H9 (cell line): ENCODE measurements around the gene ST6GAL2. TPM values are rescaled to one million over a fixed set of nuclear protein-coding genes. Genes with fewer than 3 reads are reported as not detected.
A peak's percentile ranks its signal among the peaks of the same experiment; 100 is the strongest.

Experiments used
- DNase-seq: peaks from one replicate; pipeline ENCODE4 v3.0.0-alpha.2; 2017
- H2AFZ ChIP-seq: one replicate; pipeline ENCODE4 v1.6.1; 2013; ENCODE audit warnings: mild to moderate bottlenecking, low read length, control low read depth, moderate library complexity
- H2AK5ac ChIP-seq: 2 replicates; pipeline ENCODE4 v1.6.1; 2013; ENCODE audit warnings: low read length, control low read depth, mixed read lengths; ENCODE audit not compliant: insufficient read length
- H2BK120ac ChIP-seq: one replicate; pipeline ENCODE4 v1.6.1; 2013; ENCODE audit warnings: low read depth, mild to moderate bottlenecking, low read length, control low read depth, inconsistent platforms; ENCODE audit not compliant: poor library complexity, severe bottlenecking
- H2BK12ac ChIP-seq: 2 replicates; pipeline ENCODE4 v1.6.1; 2013; ENCODE audit warnings: low read length, control low read depth, mixed read lengths, low read depth; ENCODE audit not compliant: insufficient read length
- H2BK15ac ChIP-seq: 2 replicates; pipeline ENCODE4 v1.6.1; 2013; ENCODE audit warnings: low read depth, low read length, control low read depth
- H2BK20ac ChIP-seq: one replicate; pipeline ENCODE4 v1.6.1; 2013; ENCODE audit warnings: low read depth, mild to moderate bottlenecking, low read length, control low read depth, inconsistent platforms; ENCODE audit not compliant: poor library complexity, severe bottlenecking
- H2BK5ac ChIP-seq: 2 replicates; pipeline ENCODE4 v1.6.1; 2013; ENCODE audit warnings: low read length, control low read depth, mixed read lengths; ENCODE audit not compliant: insufficient read length
- H3K14ac ChIP-seq: 2 replicates; pipeline ENCODE4 v1.6.1; 2013; ENCODE audit warnings: low read length, control low read depth; ENCODE audit not compliant: insufficient read depth
- H3K18ac ChIP-seq: 2 replicates; pipeline ENCODE4 v1.6.1; 2013; ENCODE audit warnings: low read depth, mild to moderate bottlenecking, mixed read lengths, low read length, control low read depth; ENCODE audit not compliant: insufficient read length
- H3K23ac ChIP-seq: 2 replicates; pipeline ENCODE4 v1.6.1; 2013; ENCODE audit warnings: low read length, control low read depth, mixed read lengths, low read depth; ENCODE audit not compliant: insufficient read length
- H3K23me2 ChIP-seq: 2 replicates; pipeline ENCODE4 v1.6.1; 2013; ENCODE audit warnings: low read depth, mild to moderate bottlenecking, mixed read lengths, low read length, control low read depth; ENCODE audit not compliant: insufficient read length, poor library complexity, severe bottlenecking
- H3K27ac ChIP-seq: 2 replicates; pipeline ENCODE4 v1.5.1; 2013; ENCODE audit warnings: low read length, control low read depth, mixed read lengths, low read depth; ENCODE audit not compliant: insufficient read length
- H3K27me3 ChIP-seq: 2 replicates; pipeline ENCODE4 v1.6.1; 2013; ENCODE audit warnings: low read length, control low read depth, inconsistent platforms; ENCODE audit not compliant: insufficient read depth
- H3K4ac ChIP-seq: 2 replicates; pipeline ENCODE4 v1.6.1; 2013; ENCODE audit warnings: low read depth, mild to moderate bottlenecking, control low read depth, inconsistent platforms, low read length, moderate library complexity
- H3K4me1 ChIP-seq: 2 replicates; pipeline ENCODE4 v1.6.1; 2013; ENCODE audit warnings: low read length, control low read depth, inconsistent platforms; ENCODE audit not compliant: insufficient read depth
- H3K4me2 ChIP-seq: 2 replicates; pipeline ENCODE4 v1.6.1; 2013; ENCODE audit warnings: low read length, control low read depth, mixed read lengths; ENCODE audit not compliant: insufficient read length, insufficient read depth
- H3K56ac ChIP-seq: 2 replicates; pipeline ENCODE4 v1.6.1; 2013; ENCODE audit warnings: low read depth, mild to moderate bottlenecking, mixed read lengths, low read length, control low read depth; ENCODE audit not compliant: insufficient read length
- H3K79me1 ChIP-seq: 2 replicates; pipeline ENCODE4 v1.6.1; 2013; ENCODE audit warnings: low read depth, mild to moderate bottlenecking, moderate library complexity, low read length, control low read depth, inconsistent platforms; ENCODE audit not compliant: insufficient read depth, poor library complexity, severe bottlenecking
- H3K79me2 ChIP-seq: 2 replicates; pipeline ENCODE4 v1.6.1; 2013; ENCODE audit warnings: low read length, control low read depth, inconsistent platforms; ENCODE audit not compliant: insufficient read depth
- H3K9ac ChIP-seq: 2 replicates; pipeline ENCODE4 v1.6.1; 2013; ENCODE audit warnings: low read length, control low read depth, mixed read lengths; ENCODE audit not compliant: insufficient read length; ENCODE audit errors: extremely low read depth
- H3K9me3 ChIP-seq: one replicate; pipeline ENCODE4 v1.6.1; 2013; ENCODE audit warnings: low read depth, low read length, inconsistent platforms; ENCODE audit not compliant: control insufficient read depth
- H3T11ph ChIP-seq: one replicate; pipeline ENCODE4 v1.6.1; 2013; ENCODE audit warnings: mild to moderate bottlenecking, low read length, control low read depth, inconsistent platforms
- H4K20me1 ChIP-seq: one replicate; pipeline ENCODE4 v1.6.1; 2013; ENCODE audit not compliant: control insufficient read depth, insufficient read length, insufficient read depth
- H4K5ac ChIP-seq: 2 replicates; pipeline ENCODE4 v1.6.1; 2013; ENCODE audit warnings: low read depth, mild to moderate bottlenecking, mixed read lengths, low read length, control low read depth; ENCODE audit not compliant: insufficient read length
- H4K8ac ChIP-seq: replicated peaks from 2 replicates; pipeline ENCODE4 v1.6.1; 2013; ENCODE audit warnings: low read length, control low read depth, mixed read lengths, low read depth; ENCODE audit not compliant: insufficient read length
- H4K91ac ChIP-seq: 2 replicates; pipeline ENCODE4 v1.6.1; 2013; ENCODE audit warnings: low read depth, mild to moderate bottlenecking, moderate library complexity, mixed read lengths, low read length, control low read depth; ENCODE audit not compliant: insufficient read length
- H3K27ac Mint-ChIP-seq, 3 experiments: 2 replicates in 2 of 3; 3 replicates in 1 of 3; pipeline ENCODE4 v1.8.0; 2020 to 2021; ENCODE audit warnings: mixed read lengths in 3 of 3, mild to moderate bottlenecking in 1 of 3, moderate library complexity in 1 of 3
- H3K27me3 Mint-ChIP-seq: 2 replicates; pipeline ENCODE4 v1.8.0; 2021; ENCODE audit warnings: low read depth, mild to moderate bottlenecking, moderate library complexity, mixed read lengths
- H3K36me3 Mint-ChIP-seq, 3 experiments: 2 replicates in 2 of 3; 3 replicates in 1 of 3; pipeline ENCODE4 v1.8.0; 2020 to 2021; ENCODE audit warnings: low read depth in 3 of 3, mixed read lengths in 3 of 3; ENCODE audit not compliant: insufficient read depth in 1 of 3
- H3K4me1 Mint-ChIP-seq, 2 experiments: 2 replicates each; pipeline ENCODE4 v1.8.0; 2020; ENCODE audit warnings: mixed read lengths in 2 of 2
- H3K4me3 Mint-ChIP-seq, 2 experiments: 2 replicates in 1 of 2; 3 replicates in 1 of 2; pipeline ENCODE4 v1.8.0; 2020 to 2021; ENCODE audit warnings: mild to moderate bottlenecking in 2 of 2, mixed read lengths in 2 of 2, moderate library complexity in 1 of 2
- H3K9me3 Mint-ChIP-seq, 2 experiments: 2 replicates in 1 of 2; 3 replicates in 1 of 2; pipeline ENCODE4 v1.8.0; 2020; ENCODE audit warnings: mild to moderate bottlenecking in 2 of 2, mixed read lengths in 2 of 2, moderate library complexity in 1 of 2
- CTCF ChIP-seq: fragments of 200-600 bp; sonication (generic); conservative IDR thresholded peaks from 3 replicates; pipeline ENCODE4 v1.8.0; 2021; ENCODE audit warnings: antibody characterized with exemption, mild to moderate bottlenecking
- WGBS: extraction: QIAGEN DNeasy Blood & Tissue Kit; methylation state at CpG from one replicate; pipeline ENCODE4 v1.1.7; 2013; ENCODE audit warnings: missing lambda C conversion rate, low lambda C conversion rate, mixed read lengths; ENCODE audit not compliant: insufficient read length; ENCODE audit errors: extremely low coverage; 5-methylcytosine and 5-hydroxymethylcytosine counted together
- total RNA-seq: library from RNA; stranded (reverse); gene quantifications from 2 replicates; pipeline ENCODE4 v1.2.1, GENCODE V29; 2021

The ST6GAL2 gene
- total RNA-seq, 1 experiment from 2014 or later = 7.6 TPM

GRCh38 chr2:106919012-106919411 is 33.0 kb upstream of the ST6GAL2 start:
- peaks cover 30 to 32% of the 10 kb centered on the region in 2 experiments for H3K4me1 Mint-ChIP-seq
- Histone ChIP-seq H2BK15ac (no peak overlapping the region), H3K79me1 (no peaks in the 10 kb centered on the region), H3K23ac (no peak overlapping the region), H4K8ac (no peak overlapping the region), H3K14ac (no peak overlapping the region), H2BK12ac (no peak overlapping the region), H3K79me2 (no peaks in the 10 kb centered on the region), H4K5ac (no peak overlapping the region), H2AK5ac (no peak overlapping the region), H3K23me2 (no peaks in the 10 kb centered on the region), H3K9me3 (no peaks in the 10 kb centered on the region), H3K18ac (no peak overlapping the region), H2BK120ac (no peak overlapping the region), H2BK20ac (no peak overlapping the region), H3K4ac (no peak overlapping the region), H3K56ac (no peak overlapping the region), H3K27ac (no peak overlapping the region), H4K20me1 (no peaks in the 10 kb centered on the region), H4K91ac (no peak overlapping the region), H2AFZ (no peak overlapping the region), H3K9ac (no peak overlapping the region), H2BK5ac (no peak overlapping the region), H3K27me3 (no peaks in the 10 kb centered on the region), H3T11ph (no peak overlapping the region), H3K4me1 (no peaks in the 10 kb centered on the region; the same call in 1 of the 2 replicates), H3K4me2 (peak overlapping the region; percentile 4)
- no peaks in the 10 kb centered on the region; the same call in 1 of the 2 replicates for H3K27me3 Mint-ChIP-seq
- no CpG with 5 or more reads among the region's 1 CpG for WGBS
- H3K4me3 Mint-ChIP-seq = no peak overlapping the region
- H3K27ac Mint-ChIP-seq = peak overlapping the region in 2 of 3 experiments; percentile 22 to 73; a peak in 2 of 7 replicates
- peaks cover 5 to 12% of the 10 kb centered on the region in 2 experiments for H3K9me3 Mint-ChIP-seq
- TF ChIP-seq CTCF = no peak
- no peak for DNase-seq
- H3K36me3 Mint-ChIP-seq = peaks cover 0 to 16% (median 2%) of the 10 kb centered on the region in 3 experiments; a peak in 3 of 7 replicates
